Keratinocyte (primary cell): ENCODE data around the gene ZNF555. TPM values are rescaled to one million over a fixed set of nuclear protein-coding genes. Genes with fewer than 3 reads are reported as not detected.
A peak's percentile ranks its signal among the peaks of the same experiment; 100 is the strongest.
"Not testable (repeated sequence)": the region's sequence is repeated elsewhere in the genome, so short reads cannot be mapped to it uniquely, and the experiment has no call there.

Source experiments
- DNase-seq: peaks from one replicate; pipeline ENCODE4 v3.0.0-alpha.2; 2011; ENCODE audit warnings: low read depth, missing footprints, low spot score
- FAIRE-seq: peaks from 2 replicates; lab custom pipeline; 2011; peaks lifted over from hg19 to GRCh38; lab: Jason Lieb, UNC
- H2AFZ ChIP-seq: 2 replicates; pipeline ENCODE4 v1.6.0; 2012; ENCODE audit warnings: low read length, control low read depth, inconsistent platforms; ENCODE audit not compliant: control insufficient read depth
- H3K27ac ChIP-seq: 2 replicates; pipeline ENCODE4 v1.5.1; 2011; ENCODE audit warnings: low read length; ENCODE audit not compliant: control insufficient read depth, insufficient read depth
- H3K27me3 ChIP-seq: 3 replicates; pipeline ENCODE4 v1.6.0; 2011; ENCODE audit warnings: low read length; ENCODE audit not compliant: control insufficient read depth, insufficient read depth; ENCODE audit errors: extremely low read depth
- H3K36me3 ChIP-seq, 2 experiments: 2 replicates in 1 of 2; 3 replicates in 1 of 2; pipeline ENCODE4 v1.5.1; 2011; ENCODE audit warnings: low read length in 2 of 2, mild to moderate bottlenecking in 1 of 2; ENCODE audit not compliant: control insufficient read depth in 2 of 2, insufficient read depth in 2 of 2; ENCODE audit errors: extremely low read depth in 1 of 2
- H3K4me1 ChIP-seq: 3 replicates; pipeline ENCODE4 v1.5.1; 2011; ENCODE audit warnings: low read length; ENCODE audit not compliant: control insufficient read depth, insufficient read depth; ENCODE audit errors: extremely low read depth
- H3K4me2 ChIP-seq: 3 replicates; pipeline ENCODE4 v1.6.0; 2011; ENCODE audit warnings: low read depth, low read length; ENCODE audit not compliant: control insufficient read depth, insufficient read depth; ENCODE audit errors: extremely low read depth
- H3K4me3 ChIP-seq, 3 experiments: fragments of 200-600 bp in 1 of 3; sonication (generic) in 1 of 3; 2 replicates in 2 of 3; 3 replicates in 1 of 3; pipeline ENCODE4 v1.5.1; 2011 to 2016; ENCODE audit warnings: low read length in 3 of 3, mild to moderate bottlenecking in 3 of 3, control low read depth in 2 of 3, inconsistent platforms in 1 of 3, low read depth in 1 of 3, mixed read lengths in 1 of 3, mixed run types in 1 of 3, moderate library complexity in 1 of 3; ENCODE audit not compliant: control insufficient read depth in 2 of 3, insufficient read depth in 2 of 3; ENCODE audit errors: extremely low read depth in 1 of 3
- H3K79me2 ChIP-seq: 2 replicates; pipeline ENCODE4 v1.6.0; 2012; ENCODE audit warnings: low read length; ENCODE audit not compliant: control insufficient read depth, insufficient read depth
- H3K9ac ChIP-seq: 3 replicates; pipeline ENCODE4 v1.6.0; 2011; ENCODE audit warnings: low read length; ENCODE audit not compliant: control insufficient read depth, insufficient read depth; ENCODE audit errors: extremely low read depth
- H3K9me1 ChIP-seq: 3 replicates; pipeline ENCODE4 v1.6.0; 2011; ENCODE audit warnings: low read length; ENCODE audit not compliant: control insufficient read depth, insufficient read depth; ENCODE audit errors: extremely low read depth
- H3K9me3 ChIP-seq: 2 replicates; pipeline ENCODE4 v1.5.1; 2012; ENCODE audit warnings: low read depth, low read length; ENCODE audit not compliant: control insufficient read depth
- H4K20me1 ChIP-seq: 3 replicates; pipeline ENCODE4 v1.6.0; 2011; ENCODE audit warnings: low read length; ENCODE audit not compliant: control insufficient read depth, insufficient read depth; ENCODE audit errors: extremely low read depth
- EZH2 ChIP-seq: IDR thresholded peaks from one replicate; pipeline ENCODE4 v1.6.1; 2012; ENCODE audit warnings: inconsistent platforms, mild to moderate bottlenecking, low read length, moderate library complexity
- dilution Hi-C: fragments of 300-500 bp; cut with MboI; formaldehyde crosslinking; loops from one replicate; pipeline ENCODE4 v1.7.0; 2020; ENCODE audit warnings: low sequenced_read_pairs; ENCODE audit not compliant: extremely low pct_ligation_motif_present
- polyA plus RNA-seq, 5 experiments: library from polyadenylated mRNA; depleted of rRNA in 3 of 5; stranded (reverse) in 3 of 5; stranded (forward) in 1 of 5; unstranded in 1 of 5; fragments of >200 nt; gene quantifications; 1 replicate in 1 of 5; 2 replicates in 3 of 5; 3 replicates in 1 of 5; pipeline versions ENCODE4 v1.2.1 to v1.2.3, GENCODE V29; 2011 to 2012; ENCODE audit warnings: missing spikeins in 2 of 5, low read depth in 1 of 5, low replicate concordance in 1 of 5
- TF ChIP-seq, protein P1 (sequence below), 3 experiments: IDR thresholded peaks in 1 of 3; conservative IDR thresholded peaks in 1 of 3; optimal IDR thresholded peaks in 1 of 3; 2 replicates in 2 of 3; 3 replicates in 1 of 3; pipeline versions ENCODE3 to v1.5.1; 2011; ENCODE audit warnings: low read length in 3 of 3, mild to moderate bottlenecking in 3 of 3, moderate library complexity in 2 of 3, control low read depth in 1 of 3, inconsistent platforms in 1 of 3; ENCODE audit not compliant: insufficient read depth in 2 of 3; ENCODE audit errors: extremely low read depth in 1 of 3

Gene ZNF555
- polyA plus RNA-seq, 1 donor (not counting 4 experiments of a cell fraction or from before 2014, with no cell fraction given), result 4.3 TPM

DNA sequence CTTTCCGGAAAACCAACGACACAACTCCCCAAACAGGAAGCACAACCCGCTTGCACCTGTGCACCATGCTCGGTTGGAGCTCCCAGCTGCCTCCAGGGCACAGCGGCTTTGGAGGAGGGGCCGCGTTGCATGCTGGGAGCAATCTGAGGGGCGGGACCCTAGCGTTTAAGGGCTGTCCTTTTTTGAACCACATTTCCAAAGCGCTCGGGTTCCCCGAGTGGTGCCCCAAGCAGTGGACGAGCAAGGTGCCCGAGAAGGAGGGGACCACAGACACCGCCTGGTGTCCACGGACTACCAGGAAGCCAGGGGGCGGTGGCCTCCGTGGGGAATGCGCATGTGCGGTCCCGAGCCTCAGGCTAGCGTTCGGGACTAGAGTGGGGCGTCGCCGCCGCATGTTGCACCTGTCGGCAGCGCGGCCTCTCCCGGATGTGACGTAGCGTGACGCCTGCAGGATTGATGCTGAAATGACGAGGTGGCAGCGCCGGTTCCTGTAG, 47.5 kb downstream of the ZNF555 start:
- dilution Hi-C loops, result no loop called here
- H3K4me3 ChIP-seq, result peak overlapping the region in 1 of 3 experiments; percentile 20

DNA sequence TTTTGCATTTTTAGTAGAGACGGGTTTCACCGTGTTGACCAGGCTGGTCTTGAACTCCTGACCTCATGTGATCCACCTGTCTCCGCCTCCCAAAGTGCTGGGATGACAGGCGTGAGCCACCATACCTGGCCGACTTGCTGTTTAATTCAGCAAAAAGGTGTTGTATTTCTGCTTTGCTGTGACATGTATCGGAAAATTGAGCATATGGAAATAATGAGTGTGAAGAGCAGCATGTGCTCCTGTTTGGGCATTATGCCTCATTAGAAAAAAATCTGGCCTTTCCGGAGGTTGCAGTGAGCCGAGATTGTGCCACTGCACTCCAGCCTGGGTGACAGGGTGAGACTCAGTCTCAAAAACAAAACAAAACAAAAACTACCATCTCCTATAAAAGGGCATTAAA, 49.3 kb downstream of the ZNF555 start:
- H3K79me2 ChIP-seq, H3K4me1 ChIP-seq, FAIRE-seq, DNase-seq, H3K27ac ChIP-seq, H2AFZ ChIP-seq, H3K9me1 ChIP-seq, H4K20me1 ChIP-seq, H3K36me3 ChIP-seq, dilution Hi-C loops, H3K9me3 ChIP-seq, H3K4me2 ChIP-seq, H3K4me3 ChIP-seq, H3K27me3 ChIP-seq, H3K9ac ChIP-seq: not testable (repeated sequence)

More for the DNA sequence above, 47.5 kb downstream of the ZNF555 start:
- Histone ChIP-seq H3K27me3 (no peaks in the 10 kb centered on the region), H3K36me3 (no peaks in the 10 kb centered on the region), H3K79me2 (no peaks in the 10 kb centered on the region), H3K4me2 (peak overlapping the region; percentile 5), H3K9me3 (no peaks in the 10 kb centered on the region), H3K9ac (no peak overlapping the region), H4K20me1 (no peaks in the 10 kb centered on the region), H2AFZ (no peak overlapping the region), H3K9me1 (no peaks in the 10 kb centered on the region), H3K27ac (no peak overlapping the region), H3K4me1 (no peaks in the 10 kb centered on the region)
- FAIRE-seq (no peak), DNase-seq (no peak)
- no peak for TF ChIP-seq EZH2
- TF ChIP-seq, protein P1, sequence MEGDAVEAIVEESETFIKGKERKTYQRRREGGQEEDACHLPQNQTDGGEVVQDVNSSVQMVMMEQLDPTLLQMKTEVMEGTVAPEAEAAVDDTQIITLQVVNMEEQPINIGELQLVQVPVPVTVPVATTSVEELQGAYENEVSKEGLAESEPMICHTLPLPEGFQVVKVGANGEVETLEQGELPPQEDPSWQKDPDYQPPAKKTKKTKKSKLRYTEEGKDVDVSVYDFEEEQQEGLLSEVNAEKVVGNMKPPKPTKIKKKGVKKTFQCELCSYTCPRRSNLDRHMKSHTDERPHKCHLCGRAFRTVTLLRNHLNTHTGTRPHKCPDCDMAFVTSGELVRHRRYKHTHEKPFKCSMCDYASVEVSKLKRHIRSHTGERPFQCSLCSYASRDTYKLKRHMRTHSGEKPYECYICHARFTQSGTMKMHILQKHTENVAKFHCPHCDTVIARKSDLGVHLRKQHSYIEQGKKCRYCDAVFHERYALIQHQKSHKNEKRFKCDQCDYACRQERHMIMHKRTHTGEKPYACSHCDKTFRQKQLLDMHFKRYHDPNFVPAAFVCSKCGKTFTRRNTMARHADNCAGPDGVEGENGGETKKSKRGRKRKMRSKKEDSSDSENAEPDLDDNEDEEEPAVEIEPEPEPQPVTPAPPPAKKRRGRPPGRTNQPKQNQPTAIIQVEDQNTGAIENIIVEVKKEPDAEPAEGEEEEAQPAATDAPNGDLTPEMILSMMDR (optimal IDR thresholded peaks at IDR 0.05 in 1 of 3, IDR thresholded peaks at IDR 0.05 in 1 of 3, conservative IDR thresholded peaks at IDR 0.05 in 1 of 3; ENCODE audit: extremely low read depth in 1 of 3, insufficient read depth in 2 of 3, low read length in 3 of 3), result no peak

DNA sequence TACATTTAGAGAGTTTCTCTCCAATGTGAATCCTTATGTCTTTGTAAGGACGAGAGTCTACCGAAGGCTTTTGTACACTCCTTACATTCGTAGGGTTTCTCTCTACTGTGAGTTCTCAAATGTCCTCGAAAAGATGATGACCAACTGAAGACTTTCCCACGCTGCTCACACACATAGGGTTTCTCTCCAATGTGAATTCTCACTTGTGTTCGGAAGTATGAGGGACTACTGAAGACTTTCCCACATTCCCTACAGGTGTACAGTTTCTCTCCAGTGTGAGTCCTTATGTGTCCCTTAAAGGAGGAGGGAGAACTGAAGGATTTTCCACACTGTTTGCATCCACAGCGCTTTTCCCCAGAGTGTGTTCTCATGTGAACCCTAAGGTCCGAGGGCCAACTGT, 55.4 kb downstream of the ZNF555 start:
- Histone ChIP-seq H3K9me1 (no peaks in the 10 kb centered on the region), H4K20me1 (no peaks in the 10 kb centered on the region), H3K27me3 (no peaks in the 10 kb centered on the region), H3K4me2 (no peak overlapping the region), H3K36me3 (no peaks in the 10 kb centered on the region), H3K9me3 (peaks cover 4% of the 10 kb centered on the region), H3K27ac (no peak overlapping the region), H3K4me1 (peaks cover under 1% of the 10 kb centered on the region), H2AFZ (no peak overlapping the region), H3K9ac (no peak overlapping the region), H3K4me3 (no peak overlapping the region), H3K79me2 (peaks cover 5% of the 10 kb centered on the region)
- TF ChIP-seq, protein P1 (optimal IDR thresholded peaks at IDR 0.05 in 1 of 3, IDR thresholded peaks at IDR 0.05 in 1 of 3, conservative IDR thresholded peaks at IDR 0.05 in 1 of 3; ENCODE audit: extremely low read depth in 1 of 3, insufficient read depth in 2 of 3, low read length in 3 of 3), result no peak
- TF ChIP-seq EZH2, result no peak
- FAIRE-seq (no peak), DNase-seq (no peak)
- dilution Hi-C loops, result no loop called here
